ENCODE results near the gene SERPINA4. TPM values are rescaled to one million over a fixed set of nuclear protein-coding genes. Genes with fewer than 3 reads are reported as not detected.

The SERPINA4 gene
- total RNA-seq, 1 experiment from 2014 or later: not detected

DNA sequence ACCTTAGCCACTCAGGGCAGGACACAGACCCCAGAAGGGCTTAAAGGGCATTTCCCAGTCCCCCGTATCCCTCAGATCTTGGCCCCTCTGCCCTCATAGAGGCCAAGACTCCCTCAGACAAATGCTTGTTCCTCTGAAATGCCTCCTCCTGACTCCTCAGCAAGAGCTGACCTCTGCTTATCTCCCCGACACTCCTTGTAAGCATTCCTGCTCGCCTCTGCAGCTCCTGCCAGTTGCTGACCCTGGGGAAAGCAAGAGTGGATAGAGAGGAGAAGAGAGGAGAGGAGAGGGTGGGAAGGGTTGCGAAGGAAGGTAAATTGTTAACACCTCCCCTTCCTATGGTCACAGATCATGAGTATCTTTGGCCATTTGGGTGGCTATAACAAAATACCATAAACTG is 27.1 kb downstream of the SERPINA4 start:
- CTCF ChIA-PET: no interaction called here
- H3K4me2 ChIP-seq: no peak overlapping the region
- H3K27me3 ChIP-seq (ENCODE audit: insufficient read depth, low read depth): no peaks in the 10 kb centered on the region
- H3K36me3 ChIP-seq (ENCODE audit: low read depth): no peaks in the 10 kb centered on the region
- H2AFZ ChIP-seq: no peak overlapping the region
- intact Hi-C loops (cut with micrococcal nuclease; ENCODE audit: unreplicated experiment): no loop called here
- no peak for TF ChIP-seq EZH2 (IDR thresholded peaks at IDR 0.05; ENCODE audit: low read depth)
- TF ChIP-seq, protein P1, sequence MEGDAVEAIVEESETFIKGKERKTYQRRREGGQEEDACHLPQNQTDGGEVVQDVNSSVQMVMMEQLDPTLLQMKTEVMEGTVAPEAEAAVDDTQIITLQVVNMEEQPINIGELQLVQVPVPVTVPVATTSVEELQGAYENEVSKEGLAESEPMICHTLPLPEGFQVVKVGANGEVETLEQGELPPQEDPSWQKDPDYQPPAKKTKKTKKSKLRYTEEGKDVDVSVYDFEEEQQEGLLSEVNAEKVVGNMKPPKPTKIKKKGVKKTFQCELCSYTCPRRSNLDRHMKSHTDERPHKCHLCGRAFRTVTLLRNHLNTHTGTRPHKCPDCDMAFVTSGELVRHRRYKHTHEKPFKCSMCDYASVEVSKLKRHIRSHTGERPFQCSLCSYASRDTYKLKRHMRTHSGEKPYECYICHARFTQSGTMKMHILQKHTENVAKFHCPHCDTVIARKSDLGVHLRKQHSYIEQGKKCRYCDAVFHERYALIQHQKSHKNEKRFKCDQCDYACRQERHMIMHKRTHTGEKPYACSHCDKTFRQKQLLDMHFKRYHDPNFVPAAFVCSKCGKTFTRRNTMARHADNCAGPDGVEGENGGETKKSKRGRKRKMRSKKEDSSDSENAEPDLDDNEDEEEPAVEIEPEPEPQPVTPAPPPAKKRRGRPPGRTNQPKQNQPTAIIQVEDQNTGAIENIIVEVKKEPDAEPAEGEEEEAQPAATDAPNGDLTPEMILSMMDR (conservative IDR thresholded peaks at IDR 0.05): no peak
- POLR2A ChIA-PET (ENCODE audit: unreplicated experiment): no interaction called here
- no peaks in the 10 kb centered on the region for H4K20me1 ChIP-seq (ENCODE audit: insufficient read depth)
- no peak for DNase-seq
- no peaks in the 10 kb centered on the region for H3K9me3 ChIP-seq (ENCODE audit: insufficient read depth, low read depth)
- H3K9me2 ChIP-seq (ENCODE audit: insufficient read depth): no peaks in the 10 kb centered on the region
- no peak overlapping the region for H3K4me3 ChIP-seq
- H3K27ac ChIP-seq: no peak overlapping the region
- H3F3A ChIP-seq (ENCODE audit: insufficient read depth, low read depth): no peaks in the 10 kb centered on the region
- H3K79me2 ChIP-seq (ENCODE audit: low read depth): no peaks in the 10 kb centered on the region
- H3K4me1 ChIP-seq (replicated peaks; ENCODE audit: insufficient read depth): no peaks in the 10 kb centered on the region
- no TSS peak for BruUV-seq (replicated peaks)

DNA sequence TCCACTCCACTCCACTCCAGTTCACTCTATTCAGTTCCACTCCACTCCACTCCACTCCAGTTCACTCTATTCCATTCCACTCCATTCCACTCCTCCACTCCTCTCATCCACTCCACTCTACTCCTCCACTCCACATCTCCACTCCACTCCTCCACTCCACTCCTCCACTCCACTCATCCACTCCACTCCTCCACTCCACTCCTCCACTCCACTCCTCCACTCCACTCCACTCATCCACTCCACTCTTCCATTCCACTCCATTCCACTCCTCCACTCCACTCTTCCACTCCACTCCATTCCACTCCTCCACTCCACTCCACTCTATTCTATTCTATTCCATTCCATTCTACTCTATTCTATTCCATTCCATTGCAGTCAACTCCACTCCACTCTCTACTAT is 29.8 kb downstream of the SERPINA4 start:
- H3K36me3 ChIP-seq (ENCODE audit: low read depth): no peaks in the 10 kb centered on the region
- no peaks in the 10 kb centered on the region for H3K9me3 ChIP-seq (ENCODE audit: insufficient read depth, low read depth)
- H4K20me1 ChIP-seq (ENCODE audit: insufficient read depth): no peaks in the 10 kb centered on the region
- H3K27me3 ChIP-seq (ENCODE audit: insufficient read depth, low read depth): no peaks in the 10 kb centered on the region
- H3K4me3 ChIP-seq: no peak overlapping the region
- intact Hi-C loops (cut with micrococcal nuclease; ENCODE audit: unreplicated experiment): no loop called here
- no peaks in the 10 kb centered on the region for H3K79me2 ChIP-seq (ENCODE audit: low read depth)
- no peak overlapping the region for H2AFZ ChIP-seq
- H3K4me1 ChIP-seq (replicated peaks; ENCODE audit: insufficient read depth): no peaks in the 10 kb centered on the region
- no peaks in the 10 kb centered on the region for H3F3A ChIP-seq (ENCODE audit: insufficient read depth, low read depth)
- TF ChIP-seq EZH2 (IDR thresholded peaks at IDR 0.05; ENCODE audit: low read depth): no peak
- TF ChIP-seq, protein P1 (conservative IDR thresholded peaks at IDR 0.05): no peak
- POLR2A ChIA-PET (ENCODE audit: unreplicated experiment): no interaction called here
- H3K4me2 ChIP-seq: no peak overlapping the region
- H3K9me2 ChIP-seq (ENCODE audit: insufficient read depth): no peaks in the 10 kb centered on the region
- no TSS peak for BruUV-seq (replicated peaks)
- CTCF ChIA-PET: no interaction called here
- no peak for DNase-seq
- no peak overlapping the region for H3K27ac ChIP-seq

DNA sequence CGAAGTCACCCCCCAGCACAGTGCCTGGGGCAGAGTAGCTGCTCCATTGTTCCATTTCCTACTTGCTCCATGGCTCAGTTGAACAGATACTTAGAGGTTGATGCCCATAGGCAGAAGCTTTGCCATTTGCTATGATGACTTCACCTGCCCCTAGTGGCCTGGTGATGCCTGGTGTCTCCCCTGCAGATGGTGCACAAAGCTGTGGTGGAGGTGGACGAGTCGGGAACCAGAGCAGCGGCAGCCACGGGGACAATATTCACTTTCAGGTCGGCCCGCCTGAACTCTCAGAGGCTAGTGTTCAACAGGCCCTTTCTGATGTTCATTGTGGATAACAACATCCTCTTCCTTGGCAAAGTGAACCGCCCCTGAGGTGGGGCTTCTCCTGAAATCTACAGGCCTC is 30.6 kb downstream of the SERPINA4 start:
- BruUV-seq (replicated peaks): no TSS peak
- POLR2A ChIA-PET (ENCODE audit: unreplicated experiment): no interaction called here
- Histone ChIP-seq H3K36me3 (ENCODE audit: low read depth) (no peaks in the 10 kb centered on the region), H3K4me1 (replicated peaks; ENCODE audit: insufficient read depth) (no peaks in the 10 kb centered on the region), H3K9me2 (ENCODE audit: insufficient read depth) (no peaks in the 10 kb centered on the region), H3K27ac (no peak overlapping the region), H3K4me2 (no peak overlapping the region), H3F3A (ENCODE audit: insufficient read depth, low read depth) (no peaks in the 10 kb centered on the region), H3K4me3 (no peak overlapping the region), H3K27me3 (ENCODE audit: insufficient read depth, low read depth) (no peaks in the 10 kb centered on the region), H2AFZ (no peak overlapping the region), H3K9me3 (ENCODE audit: insufficient read depth, low read depth) (no peaks in the 10 kb centered on the region), H3K79me2 (ENCODE audit: low read depth) (no peaks in the 10 kb centered on the region), H4K20me1 (ENCODE audit: insufficient read depth) (no peaks in the 10 kb centered on the region)
- DNase-seq: no peak
- no peak for TF ChIP-seq EZH2 (IDR thresholded peaks at IDR 0.05; ENCODE audit: low read depth)
- TF ChIP-seq, protein P1 (conservative IDR thresholded peaks at IDR 0.05): no peak
- intact Hi-C loops (cut with micrococcal nuclease; ENCODE audit: unreplicated experiment): no loop called here
- CTCF ChIA-PET: no interaction called here

All from PC-9 (cell line).